Peyer's patch (tissue), 4 donors: ENCODE results near the gene RALGPS2. TPM values are rescaled to one million over a fixed set of nuclear protein-coding genes. Genes with fewer than 3 reads are reported as not detected.
"Not testable (repeated sequence)": the region's sequence is repeated elsewhere in the genome, so short reads cannot be mapped to it uniquely, and the experiment has no call there.

Experiments used
- DNase-seq, 3 donors: peaks; one replicate each; pipeline ENCODE4 v3.0.0-alpha.2; 2017 to 2019
- H3K27ac ChIP-seq, 4 donors: fragments of 200-600 bp; sonication (generic); one replicate each; pipeline ENCODE4 v1.5.1; 2016 to 2019
- H3K27me3 ChIP-seq, 2 donors: fragments of 200-600 bp; sonication (generic); one replicate each; pipeline ENCODE4 v1.5.1; 2019
- H3K36me3 ChIP-seq, 3 donors: fragments of 200-600 bp; sonication (generic); one replicate each; pipeline ENCODE4 v1.5.1; 2016 to 2019
- H3K4me1 ChIP-seq, 4 donors: fragments of 200-600 bp; sonication (generic); one replicate each; pipeline ENCODE4 v1.5.1; 2016 to 2019
- H3K4me3 ChIP-seq, 4 donors: fragments of 200-600 bp; sonication (generic); 1 replicate in 3 of 4; 2 replicates in 1 of 4; pipeline ENCODE4 v1.5.1; 2016 to 2019; ENCODE audit warnings: mild to moderate bottlenecking in 1 of 4
- H3K9me3 ChIP-seq, 4 donors: fragments of 200-600 bp; sonication (generic); one replicate each; pipeline ENCODE4 v1.5.1; 2016 to 2019; ENCODE audit warnings: mild to moderate bottlenecking in 1 of 4
- CTCF ChIP-seq, 6 experiments: fragments of 450-650 bp in 4 of 6; fragments of 200-600 bp in 2 of 6; sonication (generic) in 1 of 6; IDR thresholded peaks; one replicate each; pipeline ENCODE4 v1.5.1; 2017 to 2019; ENCODE audit warnings: antibody characterized with exemption in 6 of 6, mild to moderate bottlenecking in 3 of 6, moderate library complexity in 1 of 6
- POLR2A ChIP-seq, 2 donors: fragments of 450-650 bp; IDR thresholded peaks; one replicate each; pipeline ENCODE4 v1.5.1; 2017; ENCODE audit warnings: antibody characterized with exemption in 2 of 2, mild to moderate bottlenecking in 2 of 2, moderate library complexity in 2 of 2
- total RNA-seq, 4 donors: library from RNA; depleted of rRNA; stranded (reverse); fragments of >200 nt; gene quantifications; one replicate each; pipeline ENCODE4 v1.1.0, GENCODE V29; 2016

The RALGPS2 gene
- total RNA-seq, 4 donors from 2014 or later, result 25.8 to 102 (median 40.6) TPM

- Histone ChIP-seq H3K36me3 (no peaks in the 10 kb centered on the region), H3K4me1 (no peaks in the 10 kb centered on the region), H3K9me3 (no peaks in the 10 kb centered on the region), H3K27me3 (no peaks in the 10 kb centered on the region), H3K4me3 (no peak overlapping the region), H3K27ac (no peak overlapping the region)
- peak in 1 of 3 donors; percentile 32 for DNase-seq
- TF ChIP-seq CTCF (IDR thresholded peaks at IDR 0.05) (no peak), POLR2A (IDR thresholded peaks at IDR 0.05) (no peak)
These were observed 222.0 kb downstream of the RALGPS2 start for GRCh38 chr1:178946855-178947676.

GRCh38 chr1:178947677-178947981 lies 222.6 kb downstream of the RALGPS2 start:
- Histone ChIP-seq H3K27ac (no peak overlapping the region), H3K27me3 (no peaks in the 10 kb centered on the region), H3K36me3 (no peaks in the 10 kb centered on the region), H3K4me1 (no peaks in the 10 kb centered on the region), H3K4me3 (no peak overlapping the region), H3K9me3 (no peaks in the 10 kb centered on the region)
- no peak for DNase-seq
- no peak for TF ChIP-seq POLR2A (IDR thresholded peaks at IDR 0.05)
- TF ChIP-seq CTCF (IDR thresholded peaks at IDR 0.05), result no peak

- TF ChIP-seq POLR2A (IDR thresholded peaks at IDR 0.05) (no peak), CTCF (IDR thresholded peaks at IDR 0.05) (no peak)
- Histone ChIP-seq H3K4me1 (no peaks in the 10 kb centered on the region), H3K36me3 (no peaks in the 10 kb centered on the region), H3K27me3 (no peaks in the 10 kb centered on the region), H3K27ac (no peak overlapping the region), H3K4me3 (no peak overlapping the region), H3K9me3 (no peaks in the 10 kb centered on the region)
- DNase-seq, result no peak
These were observed 223.6 kb downstream of the RALGPS2 start for GRCh38 chr1:178948676-178949075.

GRCh38 chr1:178949866-178950265 lies 224.8 kb downstream of the RALGPS2 start:
- H3K9me3 ChIP-seq, H3K4me1 ChIP-seq, DNase-seq, H3K36me3 ChIP-seq, H3K4me3 ChIP-seq, H3K27me3 ChIP-seq, H3K27ac ChIP-seq: not testable (repeated sequence)

GRCh38 chr1:178951600-178951999 lies 226.6 kb downstream of the RALGPS2 start:
- H3K27ac ChIP-seq, result no peak overlapping the region

More at GRCh38 chr1:178951600-178951999, 226.6 kb downstream of the RALGPS2 start:
- H3K9me3 ChIP-seq, result no peaks in the 10 kb centered on the region
- H3K4me3 ChIP-seq, result no peak overlapping the region
- no peak for DNase-seq
- TF ChIP-seq POLR2A (IDR thresholded peaks at IDR 0.05) (no peak), CTCF (IDR thresholded peaks at IDR 0.05) (no peak)
- H3K27me3 ChIP-seq, result no peaks in the 10 kb centered on the region
- no peaks in the 10 kb centered on the region for H3K36me3 ChIP-seq
- no peaks in the 10 kb centered on the region for H3K4me1 ChIP-seq
